ENCODE measurements around the gene PRRC2C.

Gene PRRC2C

DNA sequence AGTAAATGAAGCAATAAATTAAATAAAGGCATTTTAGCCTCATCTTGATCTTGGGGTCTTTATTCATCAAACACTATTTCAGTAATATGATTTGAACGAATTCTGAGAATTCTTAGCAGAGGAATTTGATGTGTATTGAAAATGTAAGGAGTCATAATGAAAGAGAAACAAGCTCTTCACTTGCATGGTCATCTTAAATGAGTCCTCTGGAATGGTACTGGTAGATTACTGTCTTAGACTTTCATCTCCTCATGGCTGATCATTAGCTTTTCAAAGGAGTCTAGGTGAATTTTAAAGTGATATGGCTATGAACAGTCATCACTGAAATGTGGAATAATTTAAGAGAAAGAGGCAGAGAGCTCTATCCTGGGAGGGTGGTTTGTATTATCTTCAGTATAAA lies 30.0 kb downstream of the PRRC2C start:
- Mint-ChIP-seq H3K27ac (no peak overlapping the region), H3K36me3 (ENCODE audit: low read depth) (peaks cover 61% of the 10 kb centered on the region), H3K27me3 (ENCODE audit: low read depth, poor library complexity) (no peaks in the 10 kb centered on the region), H3K4me1 (peaks cover 4% of the 10 kb centered on the region), H3K9me3 (no peaks in the 10 kb centered on the region), H3K4me3 (no peak overlapping the region)
- no peak for DNase-seq
- TF ChIP-seq, protein P1, sequence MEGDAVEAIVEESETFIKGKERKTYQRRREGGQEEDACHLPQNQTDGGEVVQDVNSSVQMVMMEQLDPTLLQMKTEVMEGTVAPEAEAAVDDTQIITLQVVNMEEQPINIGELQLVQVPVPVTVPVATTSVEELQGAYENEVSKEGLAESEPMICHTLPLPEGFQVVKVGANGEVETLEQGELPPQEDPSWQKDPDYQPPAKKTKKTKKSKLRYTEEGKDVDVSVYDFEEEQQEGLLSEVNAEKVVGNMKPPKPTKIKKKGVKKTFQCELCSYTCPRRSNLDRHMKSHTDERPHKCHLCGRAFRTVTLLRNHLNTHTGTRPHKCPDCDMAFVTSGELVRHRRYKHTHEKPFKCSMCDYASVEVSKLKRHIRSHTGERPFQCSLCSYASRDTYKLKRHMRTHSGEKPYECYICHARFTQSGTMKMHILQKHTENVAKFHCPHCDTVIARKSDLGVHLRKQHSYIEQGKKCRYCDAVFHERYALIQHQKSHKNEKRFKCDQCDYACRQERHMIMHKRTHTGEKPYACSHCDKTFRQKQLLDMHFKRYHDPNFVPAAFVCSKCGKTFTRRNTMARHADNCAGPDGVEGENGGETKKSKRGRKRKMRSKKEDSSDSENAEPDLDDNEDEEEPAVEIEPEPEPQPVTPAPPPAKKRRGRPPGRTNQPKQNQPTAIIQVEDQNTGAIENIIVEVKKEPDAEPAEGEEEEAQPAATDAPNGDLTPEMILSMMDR (IDR thresholded peaks at IDR 0.05), result no peak

DNA sequence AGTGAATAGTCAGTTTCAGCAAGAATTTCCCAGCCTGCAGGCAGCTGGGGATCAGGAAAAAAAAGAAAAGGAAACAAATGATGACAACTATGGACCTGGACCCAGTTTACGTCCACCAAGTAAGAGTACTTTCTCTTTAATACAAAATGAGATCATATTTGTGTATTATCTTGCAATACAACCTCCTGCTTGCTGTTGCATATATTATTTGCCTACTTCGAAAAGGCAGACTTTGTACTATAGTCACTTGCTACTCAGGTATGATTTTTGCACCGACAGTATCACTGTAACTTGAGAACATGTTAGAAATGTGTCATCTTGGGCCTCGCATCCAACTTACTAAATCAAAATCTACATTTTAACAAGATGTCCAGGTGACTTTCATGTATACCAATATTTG lies 30.4 kb downstream of the PRRC2C start:
- DNase-seq, result no peak
- H3K27me3 Mint-ChIP-seq (ENCODE audit: low read depth, poor library complexity), result no peaks in the 10 kb centered on the region
- peaks cover 61% of the 10 kb centered on the region for H3K36me3 Mint-ChIP-seq (ENCODE audit: low read depth)
- no peaks in the 10 kb centered on the region for H3K9me3 Mint-ChIP-seq
- H3K4me1 Mint-ChIP-seq, result no peaks in the 10 kb centered on the region
- TF ChIP-seq, protein P1 (IDR thresholded peaks at IDR 0.05), result no peak
- H3K4me3 Mint-ChIP-seq, result no peak overlapping the region
- no peak overlapping the region for H3K27ac Mint-ChIP-seq

DNA sequence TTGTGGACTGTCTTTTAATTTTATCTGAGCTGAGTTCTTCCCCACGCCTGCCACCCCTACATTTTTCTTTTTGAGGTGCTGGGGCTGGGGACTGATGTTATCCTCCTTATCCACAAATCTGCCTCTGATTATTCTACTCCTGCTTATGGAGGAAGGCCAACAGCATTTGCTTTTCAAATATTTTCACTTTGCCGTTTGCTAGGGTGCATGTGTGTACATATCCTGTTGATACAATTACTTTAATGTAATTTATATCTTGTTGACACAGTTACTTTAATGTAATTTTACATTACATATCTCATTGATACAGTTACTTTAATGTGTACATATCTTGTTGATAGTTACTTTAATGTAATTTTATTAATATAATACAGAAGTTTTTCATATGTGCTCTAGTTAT lies 36.2 kb downstream of the PRRC2C start:
- H3K4me1 Mint-ChIP-seq, result no peaks in the 10 kb centered on the region
- DNase-seq, result no peak
- no peak overlapping the region for H3K27ac Mint-ChIP-seq
- H3K9me3 Mint-ChIP-seq, result no peaks in the 10 kb centered on the region
- no peaks in the 10 kb centered on the region for H3K27me3 Mint-ChIP-seq (ENCODE audit: low read depth, poor library complexity)
- H3K36me3 Mint-ChIP-seq (ENCODE audit: low read depth), result peaks cover 82% of the 10 kb centered on the region
- TF ChIP-seq, protein P1 (IDR thresholded peaks at IDR 0.05), result no peak
- no peak overlapping the region for H3K4me3 Mint-ChIP-seq

DNA sequence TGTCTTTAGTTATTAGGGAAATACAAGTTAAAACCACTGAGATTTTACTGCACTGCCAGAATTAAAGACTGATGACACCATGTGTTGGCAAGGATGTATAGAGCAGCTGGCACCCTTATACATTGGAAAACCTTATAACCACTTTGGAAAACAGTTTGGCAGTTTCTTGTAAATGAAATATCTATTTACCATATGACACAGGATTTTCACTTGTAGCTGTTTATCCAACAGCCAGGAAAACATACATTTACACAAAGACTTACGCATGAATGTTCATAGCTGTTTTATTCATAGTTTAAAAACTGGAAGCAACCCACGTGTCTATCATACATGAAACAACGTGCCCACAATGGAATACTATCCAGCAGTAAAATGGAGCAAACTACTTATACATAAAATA lies 45.3 kb downstream of the PRRC2C start:
- Mint-ChIP-seq H3K9me3 (no peaks in the 10 kb centered on the region), H3K4me3 (no peak overlapping the region), H3K27ac (no peak overlapping the region), H3K4me1 (no peaks in the 10 kb centered on the region), H3K27me3 (ENCODE audit: low read depth, poor library complexity) (no peaks in the 10 kb centered on the region), H3K36me3 (ENCODE audit: low read depth) (peaks cover 80% of the 10 kb centered on the region)
- DNase-seq, result no peak
- TF ChIP-seq, protein P1 (IDR thresholded peaks at IDR 0.05), result no peak

DNA sequence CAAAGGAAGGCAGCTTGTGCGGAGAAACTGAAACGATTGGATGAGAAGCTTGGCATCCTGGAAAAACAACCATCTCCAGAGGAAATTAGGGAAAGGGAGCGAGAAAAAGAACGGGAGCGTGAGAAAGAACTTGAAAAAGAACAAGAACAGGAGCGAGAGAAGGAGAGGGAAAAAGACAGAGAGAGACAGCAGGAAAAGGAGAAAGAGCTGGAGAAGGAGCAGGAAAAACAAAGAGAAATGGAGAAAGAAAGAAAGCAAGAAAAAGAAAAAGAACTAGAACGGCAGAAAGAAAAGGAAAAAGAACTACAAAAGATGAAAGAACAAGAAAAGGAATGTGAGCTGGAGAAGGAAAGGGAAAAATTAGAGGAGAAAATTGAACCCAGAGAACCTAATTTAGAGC lies 47.2 kb downstream of the PRRC2C start:
- Mint-ChIP-seq H3K9me3 (no peaks in the 10 kb centered on the region), H3K4me1 (no peaks in the 10 kb centered on the region), H3K36me3 (ENCODE audit: low read depth) (peaks cover 85% of the 10 kb centered on the region), H3K27me3 (ENCODE audit: low read depth, poor library complexity) (no peaks in the 10 kb centered on the region), H3K4me3 (no peak overlapping the region), H3K27ac (peak overlapping the region; percentile 39)
- DNase-seq, result no peak
- TF ChIP-seq, protein P1 (IDR thresholded peaks at IDR 0.05), result no peak

DNA sequence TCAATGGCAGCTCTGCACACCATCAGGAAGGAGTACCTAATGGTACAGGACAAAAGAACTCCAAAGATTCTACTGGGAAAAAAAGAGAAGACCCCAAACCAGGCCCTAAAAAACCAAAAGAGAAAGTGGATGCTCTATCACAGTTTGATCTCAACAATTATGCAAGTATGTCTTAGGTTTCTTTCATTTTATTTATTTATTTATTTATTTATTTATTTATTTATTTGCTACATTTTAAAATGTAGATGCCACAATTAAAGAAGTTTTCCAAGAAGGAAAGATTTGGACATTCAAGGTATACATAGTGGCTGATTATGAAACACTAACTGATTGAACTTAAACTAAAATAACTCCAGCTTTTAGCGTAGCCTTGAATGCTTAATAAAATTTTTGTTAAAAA lies 60.2 kb downstream of the PRRC2C start:
- peaks cover 15% of the 10 kb centered on the region for H3K9me3 Mint-ChIP-seq
- H3K27me3 Mint-ChIP-seq (ENCODE audit: low read depth, poor library complexity), result peaks cover 3% of the 10 kb centered on the region
- peaks cover 52% of the 10 kb centered on the region for H3K36me3 Mint-ChIP-seq (ENCODE audit: low read depth)
- H3K4me3 Mint-ChIP-seq, result no peak overlapping the region
- no peaks in the 10 kb centered on the region for H3K4me1 Mint-ChIP-seq
- TF ChIP-seq, protein P1 (IDR thresholded peaks at IDR 0.05), result no peak
- no peak for DNase-seq
- no peak overlapping the region for H3K27ac Mint-ChIP-seq
